Measurements from ENCODE around the gene PBX3.

DNA sequence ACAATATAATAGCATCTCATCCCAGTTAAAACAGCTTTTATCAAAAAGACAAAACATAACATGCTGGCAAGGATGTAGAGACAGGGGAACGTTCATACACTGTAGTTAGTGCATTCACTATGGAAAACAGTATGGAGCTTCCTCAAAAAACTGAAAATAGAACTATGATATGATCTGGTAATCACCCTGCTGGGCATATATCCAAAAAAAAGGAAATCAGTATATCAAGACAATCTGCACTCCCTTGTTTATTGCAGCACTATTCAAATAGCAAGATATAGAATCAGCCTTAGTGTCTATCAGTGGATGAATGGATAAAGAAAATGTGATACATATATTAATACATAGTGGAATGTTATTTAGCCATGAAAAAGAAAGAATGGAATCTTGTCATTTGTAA, 88.5 kb downstream of the PBX3 start:
- TF ChIP-seq, protein P1, sequence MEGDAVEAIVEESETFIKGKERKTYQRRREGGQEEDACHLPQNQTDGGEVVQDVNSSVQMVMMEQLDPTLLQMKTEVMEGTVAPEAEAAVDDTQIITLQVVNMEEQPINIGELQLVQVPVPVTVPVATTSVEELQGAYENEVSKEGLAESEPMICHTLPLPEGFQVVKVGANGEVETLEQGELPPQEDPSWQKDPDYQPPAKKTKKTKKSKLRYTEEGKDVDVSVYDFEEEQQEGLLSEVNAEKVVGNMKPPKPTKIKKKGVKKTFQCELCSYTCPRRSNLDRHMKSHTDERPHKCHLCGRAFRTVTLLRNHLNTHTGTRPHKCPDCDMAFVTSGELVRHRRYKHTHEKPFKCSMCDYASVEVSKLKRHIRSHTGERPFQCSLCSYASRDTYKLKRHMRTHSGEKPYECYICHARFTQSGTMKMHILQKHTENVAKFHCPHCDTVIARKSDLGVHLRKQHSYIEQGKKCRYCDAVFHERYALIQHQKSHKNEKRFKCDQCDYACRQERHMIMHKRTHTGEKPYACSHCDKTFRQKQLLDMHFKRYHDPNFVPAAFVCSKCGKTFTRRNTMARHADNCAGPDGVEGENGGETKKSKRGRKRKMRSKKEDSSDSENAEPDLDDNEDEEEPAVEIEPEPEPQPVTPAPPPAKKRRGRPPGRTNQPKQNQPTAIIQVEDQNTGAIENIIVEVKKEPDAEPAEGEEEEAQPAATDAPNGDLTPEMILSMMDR (IDR thresholded peaks at IDR 0.05), result no peak
- no peak for TF ChIP-seq POLR2A (IDR thresholded peaks at IDR 0.05)
